DMS153 treated with DMSO at 0.1 percent for 48 hours (cell line): ENCODE results near the gene TMEM248.
"Not testable (repeated sequence)": the region's sequence is repeated elsewhere in the genome, so short reads cannot be mapped to it uniquely, and the experiment has no call there.

ENCODE experiments used
- DNase-seq: peaks from one replicate; lab custom pipeline; 2025; ENCODE audit not compliant: unreplicated experiment; lab: John Stamatoyannopoulos, UW

Gene TMEM248

DNA sequence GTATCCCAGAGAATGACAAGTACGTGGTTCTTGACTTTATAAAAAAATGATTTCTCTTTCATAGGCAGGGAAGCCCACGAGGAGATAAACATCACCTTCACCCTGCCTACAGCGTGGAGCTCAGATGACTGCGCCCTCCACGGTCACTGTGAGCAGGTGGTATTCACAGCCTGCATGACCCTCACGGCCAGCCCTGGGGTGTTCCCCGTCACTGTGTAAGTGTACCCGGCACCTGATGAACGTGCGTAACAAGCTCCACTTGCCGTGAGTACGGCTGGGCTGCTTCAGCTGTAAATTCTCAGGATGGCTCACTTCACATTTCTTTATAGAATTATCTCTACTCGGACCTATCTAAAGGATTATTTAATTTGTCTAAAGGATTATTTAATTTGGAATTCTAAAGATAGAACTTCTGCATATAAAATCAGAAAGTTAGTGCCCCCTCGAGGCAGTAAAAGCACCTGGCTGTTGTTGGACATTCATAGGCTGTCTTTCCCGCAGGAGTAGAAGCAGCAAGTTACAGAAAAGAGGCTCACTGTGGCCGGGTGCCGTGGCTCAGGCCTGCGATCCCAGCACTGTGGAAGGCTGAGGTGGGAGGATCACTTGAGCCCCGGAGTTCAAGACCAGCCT lies 27.6 kb downstream of the TMEM248 start:
- DNase-seq: no peak

DNA sequence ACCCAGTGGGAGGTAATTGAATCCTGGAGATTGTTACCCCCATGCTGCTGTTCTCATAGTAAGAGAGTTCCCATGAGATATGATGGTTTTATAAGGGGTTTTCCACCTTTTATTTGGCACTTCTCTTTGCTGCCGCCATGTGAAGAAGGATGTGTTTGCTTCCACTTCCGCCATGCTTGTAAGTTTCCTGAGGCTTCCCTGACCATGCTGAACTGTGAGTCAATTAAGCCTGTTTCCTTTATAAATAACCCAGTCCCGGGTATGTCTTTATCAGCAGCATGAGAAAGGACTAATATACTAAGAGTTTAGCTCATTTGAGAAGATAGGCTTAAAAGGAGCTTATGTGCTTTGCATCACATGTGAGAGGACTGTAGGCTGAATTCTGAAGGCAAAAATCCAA lies 29.3 kb downstream of the TMEM248 start:
- no peak for DNase-seq

DNA sequence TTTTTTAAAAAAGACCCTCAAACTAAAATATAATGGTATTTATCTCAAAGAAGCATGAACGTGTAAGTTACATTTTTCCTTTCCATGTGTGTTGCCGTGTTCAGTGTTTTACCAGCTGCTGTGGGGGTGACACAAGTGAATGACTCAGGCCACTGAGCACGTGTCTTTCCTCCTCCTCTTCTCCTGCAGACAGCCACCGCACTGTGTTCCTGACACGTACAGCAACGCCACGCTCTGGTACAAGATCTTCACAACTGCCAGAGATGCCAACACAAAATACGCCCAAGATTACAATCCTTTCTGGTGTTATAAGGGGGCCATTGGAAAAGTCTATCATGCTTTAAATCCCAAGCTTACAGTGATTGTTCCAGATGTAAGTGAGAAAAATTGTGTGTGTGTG lies 29.7 kb downstream of the TMEM248 start:
- DNase-seq: no peak

DNA sequence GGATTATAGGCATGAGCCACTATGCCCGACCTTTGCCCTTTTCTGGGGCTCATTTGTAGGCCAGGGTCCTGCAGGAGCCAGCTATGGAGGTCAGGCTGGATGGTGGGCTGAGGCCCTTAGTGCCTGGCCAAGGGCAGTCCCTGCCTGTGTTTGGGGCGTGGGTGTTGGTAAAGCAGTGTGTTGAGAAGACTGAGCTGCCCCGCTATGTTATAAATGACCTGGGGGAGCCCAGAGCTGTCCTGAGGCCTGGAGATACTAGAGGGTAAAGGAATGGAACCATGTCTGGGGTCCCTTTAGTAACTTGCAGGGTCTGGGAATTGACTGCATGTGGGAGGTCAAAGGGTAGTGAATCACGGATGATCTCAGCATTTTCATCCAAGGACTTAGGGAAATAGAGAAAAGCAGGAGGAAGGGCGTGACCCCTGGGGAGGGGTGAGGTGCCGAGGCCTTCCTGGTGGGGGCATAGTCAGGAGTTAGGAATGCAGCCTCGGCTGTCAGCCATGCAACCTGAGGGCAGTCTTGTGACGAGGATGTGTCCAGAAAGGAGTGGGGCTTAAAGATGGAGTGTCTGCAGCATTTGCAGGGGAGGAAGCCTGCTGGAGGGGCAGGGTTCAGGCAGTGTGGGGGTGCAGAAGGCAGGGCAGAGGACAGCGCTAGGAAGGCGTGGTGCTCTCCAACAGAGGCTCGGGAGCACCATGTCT lies 31.5 kb downstream of the TMEM248 start:
- DNase-seq: no peak

DNA sequence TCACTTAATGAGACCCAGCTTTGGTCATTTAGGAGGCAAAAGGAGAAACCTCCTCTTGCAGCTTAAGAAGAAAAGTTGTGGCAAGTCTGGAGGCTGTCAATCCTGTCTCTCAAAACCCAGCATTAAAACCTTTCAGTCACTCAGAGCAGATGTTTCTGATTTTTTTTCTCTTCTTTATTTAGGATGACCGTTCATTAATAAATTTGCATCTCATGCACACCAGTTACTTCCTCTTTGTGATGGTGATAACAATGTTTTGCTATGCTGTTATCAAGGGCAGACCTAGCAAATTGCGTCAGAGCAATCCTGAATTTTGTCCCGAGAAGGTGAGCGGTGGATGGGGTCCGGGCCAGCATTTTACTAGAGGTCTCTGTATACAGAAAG lies 32.0 kb downstream of the TMEM248 start:
- DNase-seq: no peak

DNA sequence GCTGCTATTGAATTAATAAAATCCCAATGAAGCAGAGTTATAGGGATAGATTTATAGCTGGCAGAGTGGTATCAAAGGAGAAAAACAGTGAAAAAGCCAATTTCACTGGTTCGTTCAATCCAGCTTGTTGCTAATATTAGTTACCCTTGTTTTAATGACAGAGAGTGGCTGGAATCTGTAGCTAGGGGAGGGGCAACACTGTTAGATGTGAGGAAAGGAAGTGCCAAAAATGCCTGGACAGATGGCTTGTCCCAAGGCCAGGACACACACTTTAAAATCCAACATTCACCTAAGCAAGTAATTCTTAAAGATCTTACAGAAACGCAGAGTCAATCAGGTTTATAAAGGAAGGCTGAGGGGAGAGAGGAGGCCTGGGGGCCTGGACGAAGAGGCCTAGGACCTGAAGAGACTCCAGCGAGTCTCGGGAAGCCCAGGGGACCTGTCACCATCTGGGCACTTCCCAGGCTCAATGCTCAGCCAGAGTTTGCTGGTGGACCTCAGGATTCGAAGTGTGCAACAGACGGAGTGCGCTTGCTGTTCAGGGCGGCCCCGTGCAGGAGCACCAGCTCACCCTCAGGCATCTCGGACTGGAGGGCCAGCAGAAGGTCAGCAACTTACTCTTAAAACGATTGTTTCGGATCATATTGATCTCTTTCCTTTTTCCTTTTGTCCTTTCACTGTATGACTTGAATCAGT lies 36.7 kb downstream of the TMEM248 start:
- DNase-seq: no peak

DNA sequence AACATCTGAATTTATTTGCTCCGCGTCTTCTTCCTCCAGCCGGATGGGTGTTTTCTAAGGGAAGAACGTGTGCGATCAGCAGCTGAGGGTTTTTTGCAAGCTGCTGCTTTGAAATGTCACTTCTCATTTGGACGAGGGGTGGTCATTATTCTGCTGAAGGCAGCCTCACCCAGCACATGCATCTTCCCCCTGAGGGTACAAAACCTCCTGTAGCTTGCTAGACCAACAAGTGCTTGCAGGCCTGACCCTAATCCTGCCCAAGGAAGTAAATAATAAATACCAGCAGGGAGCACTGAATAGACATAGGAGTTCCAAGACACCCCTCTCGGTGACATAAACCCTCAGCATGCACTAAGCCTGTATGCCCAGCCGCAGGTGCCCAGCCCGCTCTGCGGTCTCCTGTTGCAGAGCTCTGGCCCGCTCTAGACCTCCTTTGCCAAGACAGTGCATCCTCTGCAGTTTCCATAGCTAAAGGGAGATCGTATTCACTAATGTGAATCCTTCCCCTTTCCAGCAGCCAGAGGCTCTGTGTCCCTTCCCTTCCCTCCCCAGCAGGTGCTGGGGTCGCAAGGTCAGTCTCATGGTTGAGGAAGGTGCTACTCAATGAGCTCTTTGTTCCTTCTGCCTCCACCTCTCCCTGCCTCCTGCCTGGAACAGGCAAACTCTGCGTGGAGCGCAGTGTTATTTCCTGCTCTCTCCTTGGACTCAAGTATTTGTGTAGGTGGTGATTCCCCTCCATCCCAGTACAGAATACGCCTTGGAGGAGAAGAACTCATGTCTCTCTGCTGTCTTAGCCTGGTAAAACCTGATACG lies 37.7 kb downstream of the TMEM248 start:
- DNase-seq: no peak

DNA sequence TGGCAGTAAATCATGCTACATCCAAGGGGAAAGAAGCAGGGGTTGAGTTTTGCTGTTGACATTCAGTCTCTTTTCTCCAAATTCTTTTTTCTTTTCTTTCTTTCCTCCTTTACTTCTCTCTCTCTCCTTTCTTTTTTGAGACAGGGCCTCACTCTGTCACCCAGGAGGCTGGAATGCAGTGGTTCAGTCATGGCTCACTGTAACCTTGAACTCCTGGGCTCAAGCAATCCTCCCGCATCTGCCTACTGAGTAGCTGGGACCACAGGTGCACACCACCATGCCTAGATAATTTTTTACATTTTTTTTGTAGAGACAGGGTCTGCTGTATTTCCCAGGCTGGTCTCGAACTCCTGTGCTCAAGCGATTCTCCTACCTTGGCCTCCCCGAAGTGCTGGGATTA lies 39.2 kb downstream of the TMEM248 start:
- DNase-seq: no peak

DNA sequence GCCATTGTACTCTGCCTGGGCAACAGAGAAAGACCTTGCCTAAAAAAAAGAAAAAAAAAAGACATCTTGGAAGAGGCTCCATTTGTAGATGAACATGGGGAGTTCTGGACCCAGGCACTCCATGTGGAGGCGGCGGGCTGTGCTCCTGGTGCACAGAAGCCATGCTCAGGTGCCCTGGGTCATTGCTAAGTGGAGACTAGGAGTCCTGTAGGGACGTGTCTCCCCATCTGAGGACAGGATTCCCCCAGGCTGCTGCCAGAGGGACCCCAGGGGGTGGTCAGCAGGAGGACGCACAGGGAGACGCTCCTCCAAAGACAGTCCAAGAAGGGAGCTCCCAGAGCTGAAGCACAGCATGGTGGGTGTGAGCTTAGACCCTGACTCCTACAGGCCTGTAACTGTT lies 40.1 kb downstream of the TMEM248 start:
- DNase-seq: no peak

DNA sequence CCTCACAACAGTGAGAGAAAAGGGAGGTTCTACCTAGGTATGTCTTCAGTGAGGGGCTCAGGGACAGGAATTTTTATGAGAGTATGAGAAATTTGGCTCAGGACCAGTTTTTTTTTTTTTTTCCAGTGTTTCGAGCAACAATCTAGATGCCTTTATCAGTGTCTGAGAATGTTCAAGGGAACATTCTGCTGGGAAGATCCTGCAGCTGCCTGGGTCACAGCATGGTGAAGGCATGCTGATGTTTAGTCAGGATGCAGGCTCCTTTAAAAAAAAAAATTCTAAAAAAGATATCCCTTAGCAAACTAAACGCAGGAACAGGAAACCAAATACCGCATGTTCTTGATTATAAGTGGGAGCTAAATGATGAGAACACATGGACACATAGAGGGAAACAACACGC lies 43.4 kb downstream of the TMEM248 start:
- no peak for DNase-seq

DNA sequence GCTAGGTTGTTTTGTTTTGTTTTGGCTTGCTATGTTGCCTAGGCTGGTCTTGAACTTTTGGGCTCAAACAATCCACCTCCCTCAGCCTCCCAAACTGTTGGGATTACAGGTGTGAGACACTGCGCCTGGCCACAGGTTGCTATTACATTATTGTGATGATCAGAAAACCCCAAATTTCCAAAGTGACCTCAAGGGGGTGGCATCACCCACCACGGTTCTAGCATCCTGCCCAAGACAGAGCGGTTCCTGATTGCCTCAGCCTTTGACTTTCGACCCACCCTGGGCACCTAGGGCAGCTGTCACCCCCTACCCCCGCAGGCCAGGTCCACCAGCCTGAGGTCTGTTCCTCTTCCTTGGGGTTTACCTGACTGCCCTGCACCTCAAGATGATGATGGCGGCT lies 46.0 kb downstream of the TMEM248 start:
- DNase-seq: no peak

DNA sequence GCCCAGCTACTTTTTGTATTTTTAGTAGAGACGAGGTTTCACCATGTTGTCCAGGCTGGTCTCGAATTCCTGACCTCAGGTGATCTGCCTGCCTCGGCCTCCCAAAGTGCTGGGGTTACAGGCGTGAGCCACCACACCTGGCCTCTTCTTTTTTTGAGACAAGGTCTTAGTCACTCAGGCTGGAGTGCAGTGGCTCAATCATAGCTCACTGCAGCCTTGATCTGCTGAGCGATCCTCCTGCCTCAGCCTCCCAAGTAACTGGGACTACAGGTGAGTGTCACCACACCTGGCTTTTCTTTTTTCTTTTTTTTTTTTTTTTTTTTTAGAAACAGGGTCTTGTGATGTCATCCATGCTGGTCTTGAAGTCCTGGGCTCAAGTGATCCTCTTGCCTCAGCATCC lies 48.0 kb downstream of the TMEM248 start:
- DNase-seq: not testable (repeated sequence)

DNA sequence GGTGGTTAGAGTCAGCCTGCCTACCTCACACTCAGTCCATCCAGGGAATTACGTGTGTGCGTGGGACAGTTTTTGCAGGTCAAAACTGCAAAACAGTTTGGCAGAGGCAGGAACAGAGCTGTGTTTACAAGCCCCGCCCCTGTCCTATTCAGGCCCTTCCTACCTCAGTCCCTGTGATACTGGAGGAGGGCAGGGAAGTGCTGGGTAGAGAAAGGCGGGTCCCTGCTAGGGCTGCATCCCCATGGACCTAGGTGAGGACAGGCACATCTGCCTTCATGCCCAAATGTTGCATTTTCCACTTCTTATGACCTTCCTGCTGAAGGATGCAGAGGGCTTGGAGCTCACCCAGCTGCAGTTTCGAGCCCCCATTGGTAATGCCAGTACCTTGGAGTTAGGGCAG lies 49.3 kb downstream of the TMEM248 start:
- no peak for DNase-seq

DNA sequence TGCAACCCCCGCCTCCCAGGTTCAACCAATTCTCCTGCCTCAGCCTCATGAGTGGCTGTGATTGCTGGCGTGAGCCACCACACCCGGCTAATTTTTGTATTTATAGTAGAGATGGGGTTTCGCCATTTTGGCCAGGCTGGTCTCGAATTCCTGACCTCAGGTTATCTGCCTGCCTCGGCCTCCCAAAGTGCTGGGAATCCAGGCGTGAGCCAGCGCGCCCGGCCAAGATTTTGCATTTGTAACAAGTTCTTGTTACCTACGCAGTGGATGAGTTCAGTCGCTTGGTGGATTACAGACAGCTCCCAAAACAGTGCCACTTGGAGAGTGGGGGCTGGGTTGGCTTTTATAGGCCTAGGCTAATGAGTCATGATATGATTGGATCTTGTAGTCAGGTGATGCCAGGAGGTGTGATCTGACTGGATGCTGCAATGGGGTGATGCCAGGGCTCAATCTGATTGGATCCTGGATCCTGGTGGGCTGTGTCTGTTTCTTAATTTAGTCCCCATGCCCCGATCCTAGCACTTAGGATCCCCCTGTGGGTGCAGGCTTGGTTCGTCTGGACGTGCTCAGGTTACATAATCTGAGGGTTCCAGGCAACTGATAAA lies 54.1 kb downstream of the TMEM248 start:
- DNase-seq: no peak

DNA sequence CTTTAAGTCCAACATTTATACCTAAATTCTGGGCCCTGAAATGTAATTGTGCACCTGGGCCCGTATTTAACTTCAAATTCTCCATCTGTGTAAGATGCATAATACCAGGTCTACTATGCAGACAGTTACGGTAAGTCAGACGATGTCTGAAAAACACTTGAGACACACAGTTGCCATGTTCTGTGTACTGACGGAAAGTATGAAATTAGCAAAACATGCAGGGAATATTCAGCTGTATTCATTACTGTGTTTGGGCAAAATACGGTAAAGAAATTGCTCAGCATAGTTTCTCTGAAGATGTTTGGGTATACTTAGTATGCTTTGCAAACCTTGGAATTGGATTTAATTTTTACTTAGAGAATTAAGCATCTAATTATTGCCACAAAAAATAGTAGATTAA lies 57.3 kb downstream of the TMEM248 start:
- not testable (repeated sequence) for DNase-seq

DNA sequence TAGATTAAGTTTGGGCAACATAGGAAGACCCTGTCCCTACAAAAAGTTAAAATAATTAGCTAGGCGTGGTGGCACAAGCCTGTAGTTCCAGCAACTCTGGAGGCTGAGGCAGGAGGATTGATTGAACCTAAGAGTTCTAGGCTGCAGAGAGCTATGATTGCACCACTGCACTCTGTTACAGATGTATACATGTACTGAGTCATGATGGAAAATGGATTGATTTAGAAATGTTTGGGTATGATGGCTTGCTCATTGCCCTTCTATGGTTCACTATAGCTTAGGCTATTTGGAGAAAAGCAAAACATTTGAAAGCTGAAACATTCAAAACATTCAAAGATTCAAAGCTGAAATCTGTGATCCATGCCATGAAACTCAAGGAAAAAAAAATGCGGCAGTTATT lies 58.0 kb downstream of the TMEM248 start:
- not testable (repeated sequence) for DNase-seq

DNA sequence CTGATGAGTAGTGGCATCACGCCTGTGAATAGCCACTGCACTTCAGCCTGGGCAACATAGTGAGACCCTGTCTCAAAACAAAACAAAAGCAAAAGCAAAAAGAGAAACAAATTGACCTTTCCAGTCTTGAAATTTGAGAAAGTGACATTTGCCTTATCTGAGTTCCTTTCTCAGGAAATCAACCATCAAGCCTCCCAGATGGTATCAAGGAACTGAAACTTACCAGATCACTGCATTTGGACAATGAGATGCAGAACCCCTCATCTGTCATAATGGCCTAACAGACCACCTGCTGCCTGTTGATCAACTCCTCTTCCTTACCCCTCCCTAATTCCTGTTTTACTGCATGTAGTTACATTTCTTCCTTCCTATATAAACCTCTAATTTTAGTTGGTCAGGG lies 59.3 kb downstream of the TMEM248 start:
- DNase-seq: not testable (repeated sequence)

DNA sequence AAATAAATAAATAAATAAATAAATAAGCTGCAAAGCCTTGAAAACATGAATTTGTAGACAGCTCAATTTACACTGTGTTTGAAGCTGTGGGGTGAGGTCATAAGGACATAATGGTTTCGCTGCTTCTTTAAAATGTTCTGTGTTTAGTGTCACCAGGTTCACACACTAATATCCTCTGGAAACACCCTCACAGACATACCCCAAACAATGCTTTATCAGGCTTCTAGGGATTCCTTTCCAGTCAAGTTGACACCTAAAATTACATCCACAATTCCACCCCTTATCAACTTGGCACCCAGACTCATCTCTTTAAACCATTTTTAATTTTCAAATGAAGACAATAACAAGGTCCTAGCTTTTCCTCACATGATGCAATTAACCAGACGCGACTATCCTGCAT lies 68.5 kb downstream of the TMEM248 start:
- DNase-seq: not testable (repeated sequence)

DNA sequence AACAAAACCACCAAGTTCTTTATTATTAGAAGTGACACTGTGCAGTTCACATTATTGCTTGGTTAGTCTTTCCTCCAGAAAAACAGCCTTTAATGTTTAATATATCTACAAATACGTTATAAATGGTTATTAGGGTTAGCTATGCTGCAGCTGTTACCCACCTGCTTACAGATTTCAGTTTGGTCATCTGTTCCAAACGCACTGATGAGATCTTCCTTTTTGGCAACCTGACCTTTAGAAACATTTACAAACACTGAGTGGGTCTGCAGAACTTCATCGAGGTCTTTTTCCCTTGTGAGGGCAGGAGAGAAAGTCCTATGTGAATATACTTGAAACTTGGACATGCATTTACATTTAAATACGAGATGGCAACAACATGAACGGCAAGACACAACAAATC lies 73.0 kb downstream of the TMEM248 start:
- DNase-seq: not testable (repeated sequence)

DNA sequence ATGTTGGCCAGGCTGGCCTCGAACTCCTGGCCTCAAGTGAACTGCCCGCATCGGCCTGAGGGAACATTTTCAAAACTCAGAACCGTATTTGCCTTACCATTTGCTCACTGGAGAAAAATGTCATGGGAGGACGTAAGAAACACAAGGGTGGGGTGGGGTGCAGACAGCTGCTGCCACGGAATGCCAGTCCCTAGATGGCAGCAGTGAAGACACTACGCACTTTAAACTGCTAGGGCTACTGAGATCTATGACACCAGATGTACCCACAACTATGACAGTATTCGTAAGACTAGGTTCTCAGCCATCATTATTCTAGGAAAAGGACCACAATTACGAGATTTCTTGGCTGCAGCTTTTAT lies 73.6 kb downstream of the TMEM248 start:
- DNase-seq: not testable (repeated sequence)

DNA sequence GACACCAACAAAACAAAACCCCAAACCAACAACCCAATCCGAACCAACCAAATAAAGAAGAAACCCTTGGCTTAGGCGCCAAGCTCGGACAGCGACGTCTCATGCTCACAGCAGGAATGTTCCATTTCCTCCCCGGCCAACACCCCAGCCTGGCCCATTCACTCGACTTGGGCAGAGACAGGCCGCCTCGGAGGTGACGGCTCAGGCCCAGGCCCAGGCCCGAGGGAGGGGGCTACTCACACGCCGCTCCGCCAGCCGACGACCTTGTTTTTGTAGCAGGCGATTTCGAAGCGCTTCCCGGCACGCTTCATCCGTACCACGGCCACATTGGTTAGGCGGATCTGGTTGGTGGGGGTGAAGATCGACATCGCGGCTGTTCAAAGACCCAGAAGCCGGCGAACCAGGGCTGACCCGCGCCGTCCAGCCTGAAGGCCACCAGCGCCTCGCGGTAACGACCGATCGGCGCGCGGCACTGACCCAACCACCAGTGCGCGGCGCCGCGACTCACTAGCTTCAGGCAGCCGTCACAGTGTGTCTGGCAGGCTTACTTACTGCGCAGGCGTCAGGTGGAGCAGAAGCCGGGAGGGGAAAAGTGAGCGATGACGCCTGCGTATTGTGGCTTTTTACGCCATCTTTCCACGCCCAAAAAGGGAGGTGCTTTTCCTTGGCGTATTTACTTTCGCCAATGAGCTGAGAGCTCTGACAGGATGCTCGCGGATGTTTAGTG lies 74.2 kb downstream of the TMEM248 start, which contains the start of gene SBDS:
Gene SBDS (minus strand): TSS at position 537 of the 727 bp plus-strand sequence. CDS start 169 bp downstream, at position 368.
- DNase-seq: peak; percentile 93
